T1000 (cell line): ENCODE results near the gene DESI2.
A peak's percentile ranks its signal among the peaks of the same experiment; 100 is the strongest.

ENCODE experiments used
- DNase-seq: peaks from one replicate; lab custom pipeline; 2025; ENCODE audit warnings: mixed read lengths; lab: John Stamatoyannopoulos, UW

Gene DESI2

DNA sequence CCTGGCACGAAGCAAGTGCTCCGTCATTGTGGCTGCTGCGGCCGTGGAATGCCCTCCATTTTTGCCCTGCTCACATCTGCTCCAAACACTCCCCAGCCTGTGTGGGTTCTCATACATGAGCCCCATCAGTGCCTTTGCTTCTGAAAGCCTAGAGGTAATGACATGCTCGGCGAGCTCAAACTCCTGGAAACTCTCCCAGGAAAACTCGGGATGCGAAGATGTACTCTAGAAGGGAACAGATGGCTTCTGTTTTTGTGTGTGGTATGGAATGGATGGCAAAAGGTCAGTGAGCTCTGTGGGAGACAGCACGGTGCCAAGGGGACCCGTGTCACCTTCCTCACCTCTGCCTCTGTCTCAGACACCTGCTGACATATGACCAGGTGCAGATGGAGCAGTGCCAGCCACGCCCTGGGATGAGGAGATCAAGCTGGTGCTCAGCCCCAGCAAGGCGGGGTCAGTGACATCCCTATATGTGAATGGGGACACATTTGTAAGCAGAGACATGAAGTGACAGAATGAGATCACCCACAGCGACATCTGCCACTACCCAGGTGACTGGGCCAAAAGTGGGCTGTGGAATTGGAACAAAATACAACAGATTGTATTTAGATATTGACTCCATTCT, 98.5 kb downstream of the DESI2 start:
- no peak for DNase-seq

GRCh38 chr1:244755673-244756072, 102.7 kb downstream of the DESI2 start:
- DNase-seq, result no peak

- DNase-seq, result peak; percentile 32
Measured at GRCh38 chr1:244757091-244757939, 104.4 kb downstream of the DESI2 start.
